Neutrophil (primary cell): ENCODE data around the gene TPI1.

Experiments used
- H3K27ac ChIP-seq: fragments of 200-600 bp; sonication (generic); 2 replicates; pipeline ENCODE4 v1.5.1; 2016; ENCODE audit warnings: mild to moderate bottlenecking, moderate library complexity
- H3K27me3 ChIP-seq: fragments of 200-600 bp; sonication (generic); 2 replicates; pipeline ENCODE4 v1.6.0; 2016; ENCODE audit warnings: mild to moderate bottlenecking
- H3K36me3 ChIP-seq: fragments of 200-600 bp; sonication (generic); 2 replicates; pipeline ENCODE4 v1.5.1; 2017
- H3K4me1 ChIP-seq, 2 experiments: fragments of 200-600 bp in 1 of 2; sonication (generic) in 1 of 2; 1 replicate in 1 of 2; 2 replicates in 1 of 2; pipeline versions ENCODE4 v1.5.1 to v1.6.1; 2013 to 2016; ENCODE audit warnings: low read depth in 1 of 2, low read length in 1 of 2, mild to moderate bottlenecking in 1 of 2, moderate library complexity in 1 of 2; ENCODE audit not compliant: control insufficient read depth in 1 of 2, insufficient read depth in 1 of 2
- H3K4me3 ChIP-seq, 2 experiments: fragments of 200-600 bp in 1 of 2; sonication (generic) in 1 of 2; 1 replicate in 1 of 2; 2 replicates in 1 of 2; pipeline ENCODE4 v1.5.1; 2013 to 2016; ENCODE audit warnings: low read depth in 1 of 2, low read length in 1 of 2, mild to moderate bottlenecking in 1 of 2, moderate library complexity in 1 of 2
- H3K9me3 ChIP-seq: fragments of 200-600 bp; sonication (generic); 2 replicates; pipeline ENCODE4 v1.5.1; 2016
- TF ChIP-seq, protein P1 (sequence below): fragments of 200-600 bp; sonication (generic); IDR thresholded peaks from 2 replicates; pipeline ENCODE4 v1.5.1; 2016; ENCODE audit warnings: antibody characterized with exemption

The TPI1 gene

DNA sequence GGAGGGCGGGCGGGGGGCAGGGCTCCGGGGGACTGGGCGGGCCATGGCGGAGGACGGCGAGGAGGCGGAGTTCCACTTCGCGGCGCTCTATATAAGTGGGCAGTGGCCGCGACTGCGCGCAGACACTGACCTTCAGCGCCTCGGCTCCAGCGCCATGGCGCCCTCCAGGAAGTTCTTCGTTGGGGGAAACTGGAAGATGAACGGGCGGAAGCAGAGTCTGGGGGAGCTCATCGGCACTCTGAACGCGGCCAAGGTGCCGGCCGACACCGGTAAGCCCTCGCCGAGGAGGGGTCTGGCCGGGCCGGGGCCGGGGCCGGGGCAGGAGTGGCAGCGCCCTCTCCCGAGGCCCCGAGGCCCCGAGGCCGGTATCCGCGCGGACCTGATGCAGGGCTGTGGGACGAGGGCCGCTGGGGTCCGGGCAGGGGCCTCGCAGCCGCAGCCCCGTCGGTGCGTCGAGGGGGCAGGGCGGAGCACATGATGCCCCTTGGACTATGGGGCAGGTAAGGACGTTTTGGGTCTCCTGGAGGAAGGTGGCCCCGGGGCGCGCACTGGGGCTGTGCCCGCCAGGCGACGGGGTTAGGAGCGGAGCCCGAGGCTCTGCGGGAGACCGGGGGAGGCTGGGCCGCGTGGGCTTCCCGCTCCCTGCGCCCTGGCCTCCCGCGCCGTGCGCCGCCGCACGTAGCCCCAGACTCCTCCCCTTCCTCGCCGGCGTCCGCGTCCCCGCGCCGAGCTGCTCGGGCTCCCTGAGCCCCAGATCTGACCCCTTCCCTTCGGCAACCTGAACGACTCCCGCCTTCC lies at the start of gene TPI1:
TPI1 (plus strand) TSS at position 119 of the 798 bp plus-strand sequence; CDS start at position 155, 36 bp downstream.
- TF ChIP-seq, protein P1, sequence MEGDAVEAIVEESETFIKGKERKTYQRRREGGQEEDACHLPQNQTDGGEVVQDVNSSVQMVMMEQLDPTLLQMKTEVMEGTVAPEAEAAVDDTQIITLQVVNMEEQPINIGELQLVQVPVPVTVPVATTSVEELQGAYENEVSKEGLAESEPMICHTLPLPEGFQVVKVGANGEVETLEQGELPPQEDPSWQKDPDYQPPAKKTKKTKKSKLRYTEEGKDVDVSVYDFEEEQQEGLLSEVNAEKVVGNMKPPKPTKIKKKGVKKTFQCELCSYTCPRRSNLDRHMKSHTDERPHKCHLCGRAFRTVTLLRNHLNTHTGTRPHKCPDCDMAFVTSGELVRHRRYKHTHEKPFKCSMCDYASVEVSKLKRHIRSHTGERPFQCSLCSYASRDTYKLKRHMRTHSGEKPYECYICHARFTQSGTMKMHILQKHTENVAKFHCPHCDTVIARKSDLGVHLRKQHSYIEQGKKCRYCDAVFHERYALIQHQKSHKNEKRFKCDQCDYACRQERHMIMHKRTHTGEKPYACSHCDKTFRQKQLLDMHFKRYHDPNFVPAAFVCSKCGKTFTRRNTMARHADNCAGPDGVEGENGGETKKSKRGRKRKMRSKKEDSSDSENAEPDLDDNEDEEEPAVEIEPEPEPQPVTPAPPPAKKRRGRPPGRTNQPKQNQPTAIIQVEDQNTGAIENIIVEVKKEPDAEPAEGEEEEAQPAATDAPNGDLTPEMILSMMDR: peak; percentile 6
- H3K27ac ChIP-seq: peak within 1 kb of the TSS; percentile 86
- H3K36me3 ChIP-seq: peaks cover 30% of the 10 kb centered on the region
- peak within 1 kb of the TSS; percentile 92 to 98 for H3K4me3 ChIP-seq
- H3K27me3 ChIP-seq: no peaks in the 10 kb centered on the region
- H3K9me3 ChIP-seq: no peaks in the 10 kb centered on the region
- peaks cover 55 to 56% of the 10 kb centered on the region in 2 experiments for H3K4me1 ChIP-seq

DNA sequence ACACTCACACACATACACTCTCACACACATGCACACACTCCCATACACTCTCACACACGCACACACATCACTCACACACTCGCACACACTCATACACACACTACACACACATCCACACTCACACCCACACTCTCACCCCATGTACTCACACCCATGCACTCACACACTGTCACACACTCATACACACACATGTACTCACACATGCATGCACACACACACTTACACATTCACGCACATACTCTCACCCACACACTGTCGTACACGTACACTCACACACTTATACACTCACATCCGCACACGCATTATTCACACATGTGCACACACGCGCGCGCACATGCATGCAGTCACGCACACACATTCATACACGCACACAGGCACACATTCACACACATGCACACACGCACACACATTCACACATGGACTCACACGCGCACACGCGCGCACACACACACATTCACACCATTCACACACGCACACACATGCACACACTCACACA lies 49.6 kb upstream of the TPI1 start:
- Histone ChIP-seq H3K27me3 (peaks cover 17% of the 10 kb centered on the region), H3K4me1 (peaks cover 25 to 27% of the 10 kb centered on the region in 2 experiments), H3K4me3 (no peak overlapping the region), H3K36me3 (no peaks in the 10 kb centered on the region), H3K9me3 (no peaks in the 10 kb centered on the region), H3K27ac (no peak overlapping the region)
- TF ChIP-seq, protein P1: no peak

DNA sequence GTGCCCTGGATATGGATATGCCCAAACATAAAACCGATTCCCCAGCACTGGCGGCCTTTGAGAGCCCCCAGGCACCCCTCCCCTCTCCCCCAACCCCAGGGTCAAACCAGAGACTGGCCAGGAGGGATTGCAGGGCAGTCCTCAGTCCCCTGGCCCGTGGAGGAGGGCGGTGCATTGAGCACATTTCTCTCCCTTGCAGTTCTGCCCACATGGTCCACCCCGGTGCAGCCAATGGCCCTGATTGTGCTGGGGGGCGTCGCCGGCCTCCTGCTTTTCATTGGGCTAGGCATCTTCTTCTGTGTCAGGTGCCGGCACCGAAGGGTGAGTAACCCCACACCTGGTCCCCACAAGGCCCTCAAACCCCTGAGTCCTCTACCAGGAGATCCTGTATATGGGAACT lies 49.1 kb upstream of the TPI1 start:
- H3K4me3 ChIP-seq: no peak overlapping the region
- TF ChIP-seq, protein P1: no peak
- H3K9me3 ChIP-seq: no peaks in the 10 kb centered on the region
- peaks cover 25 to 27% of the 10 kb centered on the region in 2 experiments for H3K4me1 ChIP-seq
- no peak overlapping the region for H3K27ac ChIP-seq
- no peaks in the 10 kb centered on the region for H3K36me3 ChIP-seq
- peaks cover 22% of the 10 kb centered on the region for H3K27me3 ChIP-seq

DNA sequence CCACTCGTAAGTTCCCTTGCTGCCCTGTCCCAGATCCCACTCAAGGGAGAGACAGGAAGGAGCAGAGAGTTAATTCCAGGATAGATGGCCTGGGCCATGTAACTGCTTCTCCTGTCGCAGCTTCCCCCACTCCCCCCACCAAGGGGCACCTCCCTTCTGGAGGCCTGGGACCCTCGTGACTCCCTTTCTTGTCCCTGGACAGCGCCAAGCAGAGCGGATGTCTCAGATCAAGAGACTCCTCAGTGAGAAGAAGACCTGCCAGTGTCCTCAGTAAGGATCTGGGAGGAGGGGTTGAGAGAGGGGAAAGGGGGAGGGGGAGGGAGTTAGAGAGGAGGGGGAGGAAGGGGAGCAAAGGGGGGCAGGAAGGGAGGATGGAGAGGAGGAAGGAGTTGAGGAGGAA lies 48.7 kb upstream of the TPI1 start:
- Histone ChIP-seq H3K36me3 (no peaks in the 10 kb centered on the region), H3K4me3 (no peak overlapping the region), H3K4me1 (peaks cover 25 to 27% of the 10 kb centered on the region in 2 experiments), H3K27ac (no peak overlapping the region), H3K27me3 (peaks cover 27% of the 10 kb centered on the region), H3K9me3 (no peaks in the 10 kb centered on the region)
- TF ChIP-seq, protein P1: no peak

DNA sequence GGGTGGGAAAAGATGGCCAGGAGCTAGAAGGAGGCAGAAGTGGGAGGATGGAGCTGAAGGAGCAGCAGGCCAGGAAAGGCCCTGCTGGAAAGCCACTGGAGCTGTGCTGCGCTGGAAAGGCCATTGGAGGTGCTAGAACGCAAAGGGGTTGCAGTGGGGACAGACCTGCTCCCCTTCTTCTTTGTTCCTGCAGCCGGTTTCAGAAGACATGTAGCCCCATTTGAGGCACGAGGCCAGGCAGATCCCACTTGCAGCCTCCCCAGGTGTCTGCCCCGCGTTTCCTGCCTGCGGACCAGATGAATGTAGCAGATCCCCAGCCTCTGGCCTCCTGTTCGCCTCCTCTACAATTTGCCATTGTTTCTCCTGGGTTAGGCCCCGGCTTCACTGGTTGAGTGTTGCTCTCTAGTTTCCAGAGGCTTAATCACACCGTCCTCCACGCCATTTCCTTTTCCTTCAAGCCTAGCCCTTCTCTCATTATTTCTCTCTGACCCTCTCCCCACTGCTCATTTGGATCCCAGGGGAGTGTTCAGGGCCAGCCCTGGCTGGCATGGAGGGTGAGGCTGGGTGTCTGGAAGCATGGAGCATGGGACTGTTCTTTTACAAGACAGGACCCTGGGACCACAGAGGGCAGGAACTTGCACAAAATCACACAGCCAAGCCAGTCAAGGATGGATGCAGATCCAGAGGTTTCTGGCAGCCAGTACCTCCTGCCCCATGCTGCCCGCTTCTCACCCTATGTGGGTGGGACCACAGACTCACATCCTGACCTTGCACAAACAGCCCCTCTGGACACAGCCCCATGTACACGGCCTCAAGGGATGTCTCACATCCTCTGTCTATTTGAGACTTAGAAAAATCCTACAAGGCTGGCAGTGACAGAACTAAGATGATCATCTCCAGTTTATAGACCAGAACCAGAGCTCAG lies 48.0 kb upstream of the TPI1 start:
- Histone ChIP-seq H3K9me3 (no peaks in the 10 kb centered on the region), H3K27me3 (peaks cover 31% of the 10 kb centered on the region), H3K4me3 (no peak overlapping the region), H3K4me1 (peaks cover 25 to 27% of the 10 kb centered on the region in 2 experiments), H3K27ac (no peak overlapping the region), H3K36me3 (no peaks in the 10 kb centered on the region)
- TF ChIP-seq, protein P1: no peak
